Endothelial cell of umbilical vein (primary cell): ENCODE data around the gene CUBN. TPM values are rescaled to one million over a fixed set of nuclear protein-coding genes. Genes with fewer than 3 reads are reported as not detected.
A peak's percentile ranks its signal among the peaks of the same experiment; 100 is the strongest.

Experiments
- BruUV-seq: library from RNA; stranded (reverse); fragments of 400-500 nt; replicated peaks from 2 replicates; lab custom pipeline; 2021; lab: Mats Ljungman, UMichigan
- CTCF ChIA-PET: fragments of 300-600, 350-600 bp; sonication (Branson Sonifier 250); formaldehyde crosslinking; loops from one replicate; lab custom pipeline; 2021; ENCODE audit warnings: antibody characterized with exemption, inconsistent platforms; lab: Charles Lee
- POLR2A ChIA-PET: fragments of 300-600, 350-600 bp; sonication (Branson Sonifier 250); formaldehyde crosslinking; loops from one replicate; lab custom pipeline; 2021; ENCODE audit warnings: antibody characterized with exemption, inconsistent platforms; lab: Charles Lee
- DNase-seq: peaks from one replicate; pipeline ENCODE4 v3.0.0-alpha.2; 2011; ENCODE audit warnings: low read depth, low spot score
- FAIRE-seq: peaks from 2 replicates; lab custom pipeline; 2011; peaks lifted over from hg19 to GRCh38; lab: Jason Lieb, UNC
- H2AFZ ChIP-seq: 2 replicates; pipeline ENCODE4 v1.6.0; 2012; ENCODE audit warnings: low read depth, low read length, control low read depth, inconsistent platforms
- H3K27ac ChIP-seq: 2 replicates; pipeline ENCODE4 v1.5.1; 2011; ENCODE audit warnings: low read depth, mild to moderate bottlenecking, control low read depth, low read length, moderate library complexity; ENCODE audit not compliant: insufficient read depth
- H3K27me3 ChIP-seq, 2 experiments: 2 replicates each; pipeline versions ENCODE4 v1.6.0 to v1.6.1; 2011; ENCODE audit warnings: low read length in 2 of 2, mixed read lengths in 1 of 2; ENCODE audit not compliant: control insufficient read depth in 2 of 2, insufficient read depth in 2 of 2
- H3K36me3 ChIP-seq, 2 experiments: 2 replicates in 1 of 2; 3 replicates in 1 of 2; pipeline ENCODE4 v1.5.1; 2011; ENCODE audit warnings: low read length in 2 of 2, mild to moderate bottlenecking in 1 of 2, moderate library complexity in 1 of 2; ENCODE audit not compliant: control insufficient read depth in 2 of 2, insufficient read depth in 2 of 2; ENCODE audit errors: extremely low read depth in 1 of 2
- H3K4me1 ChIP-seq: 3 replicates; pipeline ENCODE4 v1.5.1; 2011; ENCODE audit warnings: mild to moderate bottlenecking, low read length; ENCODE audit not compliant: control insufficient read depth, insufficient read depth; ENCODE audit errors: extremely low read depth
- H3K4me2 ChIP-seq: 2 replicates; pipeline ENCODE4 v1.6.1; 2011; ENCODE audit warnings: low read length, control low read depth, mixed read lengths; ENCODE audit not compliant: insufficient read depth
- H3K4me3 ChIP-seq, 3 experiments: fragments of 200-600 bp in 1 of 3; sonication (generic), shearing (Covaris generic) in 1 of 3; replicated peaks in 1 of 3; 2 replicates each; pipeline ENCODE4 v1.5.1; 2011 to 2016; ENCODE audit warnings: control low read depth in 3 of 3, low read length in 3 of 3, mild to moderate bottlenecking in 2 of 3, inconsistent platforms in 1 of 3, low read depth in 1 of 3, moderate library complexity in 1 of 3; ENCODE audit not compliant: insufficient read depth in 1 of 3
- H3K79me2 ChIP-seq: 2 replicates; pipeline ENCODE4 v1.6.0; 2012; ENCODE audit warnings: low read length, inconsistent platforms; ENCODE audit not compliant: control insufficient read depth, insufficient read depth
- H3K9ac ChIP-seq: replicated peaks from 2 replicates; pipeline ENCODE3; 2011; ENCODE audit warnings: low read length, control low read depth; ENCODE audit not compliant: insufficient read depth; ENCODE audit errors: extremely low read depth
- H3K9me1 ChIP-seq: replicated peaks from 3 replicates; pipeline ENCODE4 v1.6.0; 2011; ENCODE audit warnings: mild to moderate bottlenecking, low read length; ENCODE audit not compliant: control insufficient read depth, insufficient read depth; ENCODE audit errors: extremely low read depth
- H3K9me3 ChIP-seq: replicated peaks from 2 replicates; pipeline ENCODE4 v1.5.1; 2012; ENCODE audit warnings: low read length, inconsistent platforms; ENCODE audit not compliant: control insufficient read depth, insufficient read depth
- H4K20me1 ChIP-seq: replicated peaks from 2 replicates; pipeline ENCODE3; 2011; ENCODE audit warnings: mild to moderate bottlenecking, low read length; ENCODE audit not compliant: control insufficient read depth, insufficient read depth; ENCODE audit errors: extremely low read depth
- CTCF ChIP-seq, 2 donors: IDR thresholded peaks; 1 replicate in 1 of 2; 2 replicates in 1 of 2; pipeline ENCODE4 v1.5.1; 2011; ENCODE audit warnings: low read length in 2 of 2, mild to moderate bottlenecking in 2 of 2, moderate library complexity in 2 of 2, control low read depth in 1 of 2, inconsistent platforms in 1 of 2, low read depth in 1 of 2; ENCODE audit not compliant: insufficient read depth in 1 of 2; ENCODE audit errors: extremely low read depth in 1 of 2
- EZH2 ChIP-seq: IDR thresholded peaks from 2 replicates; pipeline ENCODE4 v1.6.1; 2012; ENCODE audit warnings: borderline replicate concordance, low read depth, mild to moderate bottlenecking, moderate library complexity, low read length, inconsistent platforms; ENCODE audit not compliant: severe bottlenecking
- FOS ChIP-seq: IDR thresholded peaks from 2 replicates; pipeline ENCODE4 v1.6.1; 2011; ENCODE audit warnings: mild to moderate bottlenecking, low read length, moderate library complexity, borderline replicate concordance; ENCODE audit not compliant: insufficient read depth
- GATA2 ChIP-seq: IDR thresholded peaks from 2 replicates; pipeline ENCODE4 v1.7.0; 2011; ENCODE audit warnings: low read depth, mild to moderate bottlenecking, moderate library complexity, mixed read lengths, low read length; ENCODE audit not compliant: insufficient read length, insufficient read depth
- JUN ChIP-seq: IDR thresholded peaks from 2 replicates; pipeline ENCODE4 v1.6.1; 2011; ENCODE audit warnings: borderline replicate concordance, low read depth; ENCODE audit not compliant: insufficient read length, insufficient read depth
- MAX ChIP-seq: IDR thresholded peaks from 2 replicates; pipeline ENCODE4 v1.6.1; 2011; ENCODE audit not compliant: insufficient read depth, insufficient read length
- MYC ChIP-seq: IDR thresholded peaks from one replicate; pipeline ENCODE4 v1.6.1; 2011; ENCODE audit warnings: mild to moderate bottlenecking, low read depth, low read length
- POLR2A ChIP-seq: IDR thresholded peaks from 2 replicates; pipeline ENCODE4 v1.6.1; 2012; ENCODE audit warnings: low read depth, mild to moderate bottlenecking, control low read depth, low read length
- POLR2AphosphoS5 ChIP-seq: IDR thresholded peaks from 2 replicates; pipeline ENCODE4 v1.6.1; 2012; ENCODE audit warnings: low read depth, mild to moderate bottlenecking, control low read depth, low read length, moderate library complexity; ENCODE audit not compliant: insufficient read depth
- dilution Hi-C: fragments of 300-500 bp; cut with MboI; formaldehyde crosslinking; loops from one replicate; pipeline ENCODE4 v1.15.0; 2019; ENCODE audit warnings: low sequenced_read_pairs; ENCODE audit not compliant: extremely low pct_ligation_motif_present
- intact Hi-C: fragments of 100-400 bp; cut with micrococcal nuclease; formaldehyde crosslinking; loops from one replicate; pipeline ENCODE4 v1.10.0; 2022
- polyA plus RNA-seq, 4 experiments: library from polyadenylated mRNA; depleted of rRNA in 3 of 4; stranded (reverse) in 3 of 4; unstranded in 1 of 4; fragments of >200 nt; gene quantifications; 2 replicates each; pipeline versions ENCODE4 v1.2.1 to v1.2.3, GENCODE V29; 2011 to 2012; ENCODE audit warnings: missing spikeins in 1 of 4
- total RNA-seq: library from RNA; stranded (reverse); gene quantifications from 2 replicates; pipeline ENCODE4 v1.2.3, GENCODE V29; 2021

Gene CUBN
- total and polyA plus RNA-seq, 2 donors (not counting 3 experiments of a cell fraction or from before 2014, with no cell fraction given): 2.7 to 4.6 TPM

- Histone ChIP-seq H3K4me1 (peaks cover 16% of the 10 kb centered on the region), H2AFZ (no peak overlapping the region), H3K4me2 (no peak overlapping the region), H3K9me3 (no peaks in the 10 kb centered on the region), H3K4me3 (no peak overlapping the region), H3K9me1 (no peaks in the 10 kb centered on the region), H3K36me3 (no peaks in the 10 kb centered on the region), H3K79me2 (no peaks in the 10 kb centered on the region), H3K27me3 (no peaks in the 10 kb centered on the region), H3K9ac (no peak overlapping the region), H4K20me1 (no peaks in the 10 kb centered on the region), H3K27ac (no peak overlapping the region)
- FAIRE-seq: no peak
- CTCF ChIA-PET: no interaction called here
- intact Hi-C loops (no loop called here), dilution Hi-C loops (no loop called here)
- BruUV-seq: no TSS peak
- no peak for TF ChIP-seq POLR2A
- TF ChIP-seq FOS: no peak
- TF ChIP-seq MAX: no peak
- TF ChIP-seq GATA2: no peak
- no peak for TF ChIP-seq POLR2AphosphoS5
- TF ChIP-seq MYC: no peak
- TF ChIP-seq JUN: no peak
- POLR2A ChIA-PET: no interaction called here
- DNase-seq: no peak
Observed at GRCh38 chr10:17046989-17047388, 82.6 kb downstream of the CUBN start.

GRCh38 chr10:17043586-17043985, 86.0 kb downstream of the CUBN start:
- no peaks in the 10 kb centered on the region for H3K9me1 ChIP-seq
- no TSS peak for BruUV-seq
- intact Hi-C loops: no loop called here

More at GRCh38 chr10:17043586-17043985, 86.0 kb downstream of the CUBN start:
- Histone ChIP-seq H3K27me3 (no peaks in the 10 kb centered on the region), H3K36me3 (no peaks in the 10 kb centered on the region), H3K79me2 (no peaks in the 10 kb centered on the region), H2AFZ (peak overlapping the region; percentile 38), H3K4me2 (no peak overlapping the region), H3K27ac (no peak overlapping the region), H3K9me3 (no peaks in the 10 kb centered on the region), H3K4me1 (peaks cover 4% of the 10 kb centered on the region), H4K20me1 (no peaks in the 10 kb centered on the region), H3K9ac (no peak overlapping the region), H3K4me3 (no peak overlapping the region)
- POLR2A ChIA-PET: no interaction called here
- dilution Hi-C loops: no loop called here
- CTCF ChIA-PET: interaction anchor here (1.1 kb wide), 2 partner anchors 12 to 187 kb away, joined by 3 to 4 read pairs; no protein-coding TSS in a partner anchor
- TF ChIP-seq GATA2 (no peak), MYC (no peak), FOS (no peak), EZH2 (no peak), JUN (no peak), POLR2AphosphoS5 (no peak), CTCF (IDR thresholded peaks at IDR 0.05; ENCODE audit: extremely low read depth in 1 of 2, insufficient read depth in 1 of 2, low read depth in 1 of 2, low read length in 2 of 2) (no peak), POLR2A (no peak), MAX (no peak)
- FAIRE-seq (no peak), DNase-seq (no peak)
